GM23248 (cell line): ENCODE data around the gene LPIN3.

ENCODE experiments used
- EZH2 ChIP-seq: fragments of 200-600 bp; sonication (generic); IDR thresholded peaks from 2 replicates; pipeline ENCODE4 v1.6.1; 2018; ENCODE audit warnings: antibody characterized with exemption, mild to moderate bottlenecking; ENCODE audit not compliant: insufficient read depth, poor library complexity, severe bottlenecking
- EZH2phosphoT487 ChIP-seq: fragments of 200-600 bp; sonication (generic); IDR thresholded peaks from 2 replicates; pipeline ENCODE4 v1.6.1; 2018; ENCODE audit warnings: antibody characterized with exemption, moderate library complexity, mild to moderate bottlenecking, low read depth; ENCODE audit not compliant: insufficient read depth

- TF ChIP-seq EZH2 (no peak), EZH2phosphoT487 (no peak)
Measured at GRCh38 chr20:41377275-41377674, 36.7 kb downstream of the LPIN3 start.
